Ascending aorta (tissue), 2 donors: ENCODE measurements around the gene HTRA2. TPM values are rescaled to one million over a fixed set of nuclear protein-coding genes. Genes with fewer than 3 reads are reported as not detected.

ENCODE experiments used
- DNase-seq, 2 donors: peaks; one replicate each; pipeline ENCODE4 v3.0.0-alpha.2; 2019; ENCODE audit warnings: low spot score in 2 of 2
- H3K27ac ChIP-seq, 2 donors: fragments of 200-600 bp; sonication (generic); one replicate each; pipeline ENCODE4 v1.5.1; 2016 to 2017; ENCODE audit warnings: mild to moderate bottlenecking in 1 of 2
- H3K27me3 ChIP-seq: fragments of 200-600 bp; sonication (generic); one replicate; pipeline ENCODE4 v1.5.1; 2017
- H3K36me3 ChIP-seq, 2 donors: fragments of 200-600 bp; sonication (generic); one replicate each; pipeline ENCODE4 v1.5.1; 2016
- H3K4me1 ChIP-seq, 2 donors: fragments of 200-600 bp; sonication (generic); one replicate each; pipeline ENCODE4 v1.5.1; 2016 to 2017; ENCODE audit warnings: mild to moderate bottlenecking in 1 of 2
- H3K4me3 ChIP-seq, 2 donors: fragments of 200-600 bp; sonication (generic); one replicate each; pipeline ENCODE4 v1.5.1; 2016 to 2017; ENCODE audit warnings: mild to moderate bottlenecking in 1 of 2
- H3K9me3 ChIP-seq, 2 donors: fragments of 200-600 bp; sonication (generic); one replicate each; pipeline ENCODE4 v1.5.1; 2016
- intact Hi-C: fragments of 100-400 bp; cut with DNase I; formaldehyde crosslinking; loops from one replicate; pipeline ENCODE4 v1.15.1; 2023
- total RNA-seq: library from RNA; depleted of rRNA; stranded (reverse); fragments of >200 nt; gene quantifications from one replicate; pipeline ENCODE4 v1.1.0, GENCODE V29; 2016
- TF ChIP-seq, protein P1 (sequence below), 3 experiments: fragments of 200-600 bp in 2 of 3; fragments of 450-650 bp in 1 of 3; sonication (generic) in 2 of 3; IDR thresholded peaks; one replicate each; pipeline ENCODE4 v1.5.1; 2016 to 2019; ENCODE audit warnings: antibody characterized with exemption in 3 of 3, mild to moderate bottlenecking in 1 of 3, moderate library complexity in 1 of 3

HTRA2 gene
- total RNA-seq, 1 donor from 2014 or later: 80.1 TPM

DNA sequence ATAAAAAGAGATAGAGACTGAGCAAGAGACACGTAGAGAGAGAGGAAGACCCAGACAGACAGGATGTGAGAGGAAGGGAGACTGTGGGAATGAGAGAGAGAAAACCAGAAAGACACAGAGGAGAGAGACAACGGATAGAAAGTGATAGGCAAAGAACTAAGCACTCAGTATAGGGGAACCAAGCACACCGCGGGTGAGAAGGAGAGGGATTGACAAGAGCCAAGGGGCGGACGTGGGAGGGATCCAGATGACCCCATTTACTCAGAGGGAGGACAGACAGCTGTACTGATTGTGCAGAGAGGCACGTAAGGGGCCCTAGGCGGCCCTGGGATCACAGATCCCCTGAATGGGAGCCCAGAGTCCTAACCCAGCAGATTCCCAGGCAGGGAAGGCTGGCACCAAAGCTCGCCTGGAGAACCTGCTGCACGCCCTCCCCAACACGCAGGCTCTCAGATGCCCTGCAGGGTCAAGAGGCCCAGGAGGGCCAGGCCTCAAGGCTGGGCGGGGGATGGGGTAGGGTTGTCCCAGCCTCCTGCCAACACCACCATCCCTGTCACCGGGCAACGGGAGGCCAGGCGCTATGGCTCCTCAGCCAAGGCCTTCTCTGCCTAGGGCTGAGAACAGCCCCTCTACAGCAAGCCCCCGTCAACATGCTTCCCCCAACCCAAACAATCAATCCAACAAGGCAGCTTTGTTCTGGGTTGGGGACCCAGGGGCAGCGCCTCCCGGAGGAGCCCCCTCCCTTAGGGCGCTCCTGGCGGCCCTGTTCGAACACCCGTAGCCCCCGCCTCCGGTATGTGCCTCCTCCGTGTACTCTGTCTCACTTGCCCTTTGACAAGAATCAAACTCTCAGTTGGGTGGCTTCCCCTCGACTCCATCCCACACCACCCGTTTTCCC, 23.4 kb downstream of the HTRA2 start:
- intact Hi-C loops: no loop called here
- peak overlapping the region; percentile 69 to 75 for H3K4me3 ChIP-seq
- H3K36me3 ChIP-seq: no peaks in the 10 kb centered on the region
- TF ChIP-seq, protein P1, sequence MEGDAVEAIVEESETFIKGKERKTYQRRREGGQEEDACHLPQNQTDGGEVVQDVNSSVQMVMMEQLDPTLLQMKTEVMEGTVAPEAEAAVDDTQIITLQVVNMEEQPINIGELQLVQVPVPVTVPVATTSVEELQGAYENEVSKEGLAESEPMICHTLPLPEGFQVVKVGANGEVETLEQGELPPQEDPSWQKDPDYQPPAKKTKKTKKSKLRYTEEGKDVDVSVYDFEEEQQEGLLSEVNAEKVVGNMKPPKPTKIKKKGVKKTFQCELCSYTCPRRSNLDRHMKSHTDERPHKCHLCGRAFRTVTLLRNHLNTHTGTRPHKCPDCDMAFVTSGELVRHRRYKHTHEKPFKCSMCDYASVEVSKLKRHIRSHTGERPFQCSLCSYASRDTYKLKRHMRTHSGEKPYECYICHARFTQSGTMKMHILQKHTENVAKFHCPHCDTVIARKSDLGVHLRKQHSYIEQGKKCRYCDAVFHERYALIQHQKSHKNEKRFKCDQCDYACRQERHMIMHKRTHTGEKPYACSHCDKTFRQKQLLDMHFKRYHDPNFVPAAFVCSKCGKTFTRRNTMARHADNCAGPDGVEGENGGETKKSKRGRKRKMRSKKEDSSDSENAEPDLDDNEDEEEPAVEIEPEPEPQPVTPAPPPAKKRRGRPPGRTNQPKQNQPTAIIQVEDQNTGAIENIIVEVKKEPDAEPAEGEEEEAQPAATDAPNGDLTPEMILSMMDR (IDR thresholded peaks at IDR 0.05): no peak
- no peaks in the 10 kb centered on the region for H3K9me3 ChIP-seq
- DNase-seq: no peak
- peak overlapping the region; percentile 90 to 94 for H3K27ac ChIP-seq
- no peaks in the 10 kb centered on the region for H3K27me3 ChIP-seq
- peaks cover 7 to 20% of the 10 kb centered on the region in 2 donors for H3K4me1 ChIP-seq

DNA sequence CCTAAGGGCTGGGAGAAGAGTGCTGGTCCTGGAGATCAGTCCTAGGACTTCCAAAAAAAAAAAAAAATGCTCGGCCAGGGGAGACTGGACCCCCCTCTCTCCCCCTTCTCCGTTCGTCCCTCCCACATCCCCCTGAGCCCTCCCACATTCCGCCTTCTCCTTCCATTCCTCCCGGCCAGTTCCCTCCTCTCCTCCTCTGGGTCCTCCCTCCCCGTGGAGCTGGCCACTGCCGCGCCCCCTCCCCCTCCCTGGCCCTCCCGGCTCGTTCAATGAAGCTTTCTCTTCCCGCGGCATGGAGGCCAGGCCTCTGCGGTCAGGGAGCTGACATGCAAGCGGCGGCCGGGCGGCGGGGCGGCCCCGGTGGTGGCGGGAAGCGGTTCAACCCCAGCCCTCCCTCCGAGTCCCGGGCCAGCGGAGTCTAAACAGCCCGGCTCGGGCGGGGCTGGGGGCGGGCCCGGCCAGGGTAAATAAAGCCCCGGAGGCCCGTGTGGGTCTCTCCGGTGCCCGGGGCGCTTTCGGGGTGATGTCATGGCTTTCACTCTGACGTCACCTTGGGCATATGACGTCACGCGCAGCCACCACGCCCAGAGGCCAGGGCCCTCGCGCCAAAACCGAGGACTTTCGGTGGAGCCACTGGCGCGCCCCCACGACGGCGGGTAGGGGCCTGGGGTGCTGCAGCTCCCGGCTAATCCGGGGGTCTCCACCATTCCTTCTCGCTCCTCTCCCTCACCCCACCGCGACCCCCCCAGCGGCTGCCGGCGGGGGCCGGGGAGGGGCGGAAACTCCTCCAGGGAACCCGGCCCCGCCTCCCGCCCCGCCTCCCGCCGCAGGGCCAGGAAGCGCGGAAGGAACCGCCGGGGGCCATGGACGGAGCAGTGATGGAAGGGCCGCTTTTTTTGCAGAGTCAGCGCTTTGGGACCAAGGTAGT, 24.4 kb downstream of the HTRA2 start, which contains the start of the genes DOK1 and LOXL3:
Gene DOK1, plus strand, starts transcription at position 829 of the 928 bp plus-strand sequence. Its CDS starts 35 bp downstream, at position 864.
Gene LOXL3, minus strand, starts transcription at position 51 of the 928 bp plus-strand sequence. CDS start 1,308 bp downstream, outside the sequence.
- peaks cover 5 to 20% of the 10 kb centered on the region in 2 donors for H3K4me1 ChIP-seq
- H3K9me3 ChIP-seq: no peaks in the 10 kb centered on the region
- intact Hi-C loops: loop anchor here (1.0 to 2.0 kb wide), 4 partner anchors 25 to 71 kb away; partner anchors contain the start of genes AUP1, HTRA2, PCGF1 and TTC31

DNA sequence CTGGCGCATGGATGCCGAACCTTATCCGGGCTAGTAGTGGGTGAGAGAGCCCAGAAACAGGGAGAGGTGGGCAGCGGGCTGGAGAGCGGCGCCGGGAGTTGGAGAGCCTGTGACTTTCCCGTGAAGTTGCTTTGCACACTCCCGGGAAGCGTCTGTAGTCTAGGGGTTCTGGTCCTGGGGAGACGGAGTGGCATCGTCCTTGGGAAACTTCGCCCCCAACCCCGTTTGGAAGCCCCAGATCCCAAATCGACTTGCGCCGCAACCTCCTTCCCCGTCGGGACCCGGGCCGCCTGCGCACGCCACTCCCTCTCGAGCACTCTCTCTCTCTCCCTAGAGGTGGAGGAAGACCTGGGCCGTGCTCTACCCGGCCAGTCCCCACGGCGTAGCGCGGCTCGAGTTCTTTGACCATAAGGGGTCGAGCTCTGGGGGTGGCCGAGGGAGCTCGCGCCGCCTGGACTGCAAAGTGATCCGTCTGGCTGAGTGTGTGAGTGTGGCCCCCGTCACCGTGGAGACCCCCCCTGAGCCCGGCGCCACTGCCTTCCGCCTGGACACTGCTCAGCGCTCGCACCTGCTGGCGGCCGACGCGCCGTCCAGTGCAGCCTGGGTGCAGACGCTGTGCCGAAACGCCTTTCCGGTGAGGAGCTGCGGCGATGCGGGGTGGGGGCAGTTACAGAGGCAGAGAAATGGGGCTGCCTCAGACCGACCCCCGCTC, 25.2 kb downstream of the HTRA2 start:
- Histone ChIP-seq H3K27ac (peak overlapping the region; percentile 90 to 94), H3K9me3 (no peaks in the 10 kb centered on the region), H3K27me3 (no peaks in the 10 kb centered on the region), H3K4me3 (peak overlapping the region; percentile 69 to 75), H3K36me3 (no peaks in the 10 kb centered on the region), H3K4me1 (peaks cover 0 to 15% of the 10 kb centered on the region in 2 donors)
- intact Hi-C loops: loop anchor here (1.0 to 2.0 kb wide), 4 partner anchors 26 to 72 kb away; partner anchors contain the start of genes AUP1, HTRA2, PCGF1 and TTC31
- TF ChIP-seq, protein P1 (IDR thresholded peaks at IDR 0.05): no peak
- peak in 1 of 2 donors; percentile 76 for DNase-seq

More for the DNA sequence above, 24.4 kb downstream of the HTRA2 start, which contains the start of the genes DOK1 and LOXL3:
- TF ChIP-seq, protein P1 (IDR thresholded peaks at IDR 0.05): peak in 1 of 3 experiments; percentile 9
- no peaks in the 10 kb centered on the region for H3K36me3 ChIP-seq
- H3K27ac ChIP-seq: peak within 1 kb of the TSS; percentile 90 to 94
- no peaks in the 10 kb centered on the region for H3K27me3 ChIP-seq
- DNase-seq: peak; percentile 50 to 94
- H3K4me3 ChIP-seq: peak within 1 kb of the TSS; percentile 69 to 75

DNA sequence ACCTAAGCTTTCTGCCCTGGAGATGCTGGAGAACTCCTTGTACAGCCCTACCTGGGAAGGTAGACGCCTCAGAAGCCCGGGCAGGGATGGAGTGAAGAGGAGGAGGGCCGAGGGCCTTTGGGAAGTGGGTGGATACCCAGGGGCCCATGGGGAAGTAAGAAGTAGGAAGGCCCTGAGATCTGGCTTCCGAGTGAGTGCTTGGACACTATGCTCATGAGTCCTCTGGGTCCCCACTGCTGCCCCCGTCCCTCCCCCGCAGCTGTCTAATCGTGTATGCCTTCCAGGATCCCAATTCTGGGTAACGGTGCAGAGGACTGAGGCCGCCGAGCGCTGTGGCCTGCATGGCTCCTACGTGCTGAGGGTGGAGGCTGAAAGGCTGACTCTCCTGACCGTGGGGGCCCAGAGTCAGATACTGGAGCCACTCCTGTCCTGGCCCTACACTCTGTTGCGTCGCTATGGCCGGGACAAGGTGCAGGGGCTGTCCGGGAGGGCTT, 25.9 kb downstream of the HTRA2 start:
- Histone ChIP-seq H3K4me3 (peak overlapping the region; percentile 69 to 75), H3K27me3 (no peaks in the 10 kb centered on the region), H3K9me3 (no peaks in the 10 kb centered on the region), H3K27ac (peak overlapping the region; percentile 90 to 94), H3K36me3 (no peaks in the 10 kb centered on the region), H3K4me1 (peaks cover 0 to 15% of the 10 kb centered on the region in 2 donors)
- no peak for DNase-seq
- intact Hi-C loops: loop anchor here (2.0 kb wide), 1 partner anchor 29 kb away; no protein-coding TSS in a partner anchor
- TF ChIP-seq, protein P1 (IDR thresholded peaks at IDR 0.05): no peak
